GM12878 (cell line): ENCODE data around the gene PTPRN2.

Experiments
- ETV6 ChIP-seq, 2 experiments: fragments of 450-650 bp in 1 of 2; IDR thresholded peaks in 1 of 2; conservative IDR thresholded peaks in 1 of 2; 2 replicates each; pipeline ENCODE4 v1.6.1; 2014; ENCODE audit warnings: antibody characterized with exemption in 1 of 2, borderline replicate concordance in 1 of 2, low read depth in 1 of 2, mild to moderate bottlenecking in 1 of 2, moderate library complexity in 1 of 2
- HCFC1 ChIP-seq: fragments of 150-350 bp; IDR thresholded peaks from 2 replicates; pipeline ENCODE4 v1.6.1; 2014; ENCODE audit warnings: low read length
- MAX ChIP-seq: IDR thresholded peaks from 2 replicates; pipeline ENCODE4 v1.6.1; 2012; ENCODE audit warnings: low read depth, low read length, improper control_type of control experiment
- NFYB ChIP-seq: IDR thresholded peaks from 2 replicates; pipeline ENCODE4 v1.6.1; 2011; ENCODE audit warnings: low read depth, mild to moderate bottlenecking, low read length, improper control_type of control experiment, moderate library complexity; ENCODE audit not compliant: insufficient read depth
- POLR2A ChIP-seq: IDR thresholded peaks from 2 replicates; pipeline ENCODE4 v1.6.1; 2011; ENCODE audit warnings: low read depth, mild to moderate bottlenecking, low read length
- SMC3 ChIP-seq: IDR thresholded peaks from 2 replicates; pipeline ENCODE4 v1.6.1; 2011; ENCODE audit warnings: low read length, improper control_type of control experiment, borderline replicate concordance
- SPI1 ChIP-seq: IDR thresholded peaks from 2 replicates; pipeline ENCODE4 v1.6.1; 2011; ENCODE audit warnings: low read depth, mild to moderate bottlenecking, low read length, moderate library complexity, borderline replicate concordance; ENCODE audit not compliant: insufficient read depth
- SREBF2 ChIP-seq: IDR thresholded peaks from 2 replicates; pipeline ENCODE4 v1.6.1; 2012; ENCODE audit warnings: mild to moderate bottlenecking, low read length
- STAT1 ChIP-seq: fragments of 450-650 bp; conservative IDR thresholded peaks from 2 replicates; pipeline ENCODE4 v1.6.1; 2014; ENCODE audit warnings: antibody characterized with exemption, mild to moderate bottlenecking
- TCF12 ChIP-seq: IDR thresholded peaks from 2 replicates; pipeline ENCODE4 v1.6.1; 2011; ENCODE audit warnings: low read depth, mild to moderate bottlenecking, low read length
- ZBTB11 ChIP-seq: fragments of 450-650 bp; formaldehyde crosslinking; IDR thresholded peaks from 2 replicates; pipeline ENCODE4 v1.5.0; 2022; ENCODE audit warnings: mild to moderate bottlenecking, missing genetic modification characterization
- ZZZ3 ChIP-seq: IDR thresholded peaks from 2 replicates; pipeline ENCODE4 v1.6.1; 2011; ENCODE audit warnings: low read depth; ENCODE audit not compliant: control insufficient read depth, insufficient read length
- TF ChIP-seq, protein P1 (sequence below), 3 experiments: IDR thresholded peaks in 2 of 3; conservative IDR thresholded peaks in 1 of 3; 2 replicates each; pipeline ENCODE4 v1.5.1; 2011; ENCODE audit warnings: low read depth in 3 of 3, low read length in 3 of 3, mild to moderate bottlenecking in 3 of 3, control low read depth in 2 of 3, moderate library complexity in 2 of 3, inconsistent platforms in 1 of 3, mixed read lengths in 1 of 3; ENCODE audit not compliant: control insufficient read depth in 2 of 3, insufficient read depth in 1 of 3; ENCODE audit errors: extremely low read depth in 1 of 3

DNA sequence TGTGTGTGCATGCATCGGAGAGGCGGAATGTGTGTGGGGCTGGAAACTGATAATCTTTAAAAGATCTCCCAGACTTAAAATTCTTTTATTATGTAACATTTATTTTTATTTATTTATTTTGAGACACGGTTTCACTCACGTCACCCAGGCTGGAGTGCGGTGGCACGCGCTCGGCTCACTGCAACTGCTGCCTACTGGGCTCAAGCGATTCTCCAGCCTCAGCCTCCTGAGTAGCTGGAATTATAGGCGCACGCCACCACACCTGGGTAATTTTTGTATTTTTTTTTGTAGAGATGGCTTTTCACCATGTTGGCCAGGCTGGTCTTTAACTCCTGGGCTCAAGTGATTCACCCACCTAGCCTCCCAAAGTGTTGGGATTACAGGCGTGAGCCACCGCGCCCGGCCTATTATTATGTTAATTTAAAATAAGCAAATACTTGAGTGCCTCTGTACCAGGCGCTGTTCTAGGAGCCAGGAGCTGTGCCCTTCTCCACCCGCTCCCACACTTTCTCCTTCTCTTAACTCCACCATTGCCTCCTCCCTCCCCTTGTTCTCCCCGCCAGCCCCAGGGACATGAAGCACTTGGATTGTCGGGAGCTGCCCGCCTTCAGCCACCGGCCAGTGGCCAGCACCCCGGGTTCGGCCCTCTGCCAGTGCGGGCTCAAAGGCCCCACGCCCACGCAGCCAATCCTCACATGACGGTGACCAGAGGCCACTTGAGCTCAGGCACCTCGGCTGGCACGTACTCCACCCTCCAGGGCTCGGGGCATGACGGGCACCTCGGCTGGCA, 1087.3 kb downstream of the PTPRN2 start:
- TF ChIP-seq SREBF2: no peak
- no peak for TF ChIP-seq TCF12
- TF ChIP-seq SMC3: no peak
- no peak for TF ChIP-seq NFYB
- TF ChIP-seq ZBTB11 (CRISPR knock-in tag): no peak
- TF ChIP-seq SPI1: no peak
- TF ChIP-seq, protein P1, sequence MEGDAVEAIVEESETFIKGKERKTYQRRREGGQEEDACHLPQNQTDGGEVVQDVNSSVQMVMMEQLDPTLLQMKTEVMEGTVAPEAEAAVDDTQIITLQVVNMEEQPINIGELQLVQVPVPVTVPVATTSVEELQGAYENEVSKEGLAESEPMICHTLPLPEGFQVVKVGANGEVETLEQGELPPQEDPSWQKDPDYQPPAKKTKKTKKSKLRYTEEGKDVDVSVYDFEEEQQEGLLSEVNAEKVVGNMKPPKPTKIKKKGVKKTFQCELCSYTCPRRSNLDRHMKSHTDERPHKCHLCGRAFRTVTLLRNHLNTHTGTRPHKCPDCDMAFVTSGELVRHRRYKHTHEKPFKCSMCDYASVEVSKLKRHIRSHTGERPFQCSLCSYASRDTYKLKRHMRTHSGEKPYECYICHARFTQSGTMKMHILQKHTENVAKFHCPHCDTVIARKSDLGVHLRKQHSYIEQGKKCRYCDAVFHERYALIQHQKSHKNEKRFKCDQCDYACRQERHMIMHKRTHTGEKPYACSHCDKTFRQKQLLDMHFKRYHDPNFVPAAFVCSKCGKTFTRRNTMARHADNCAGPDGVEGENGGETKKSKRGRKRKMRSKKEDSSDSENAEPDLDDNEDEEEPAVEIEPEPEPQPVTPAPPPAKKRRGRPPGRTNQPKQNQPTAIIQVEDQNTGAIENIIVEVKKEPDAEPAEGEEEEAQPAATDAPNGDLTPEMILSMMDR (IDR thresholded peaks at IDR 0.05 in 2 of 3, conservative IDR thresholded peaks at IDR 0.05 in 1 of 3; ENCODE audit: control insufficient read depth in 2 of 3, extremely low read depth in 1 of 3, insufficient read depth in 1 of 3, low read depth in 3 of 3, low read length in 3 of 3): no peak
- TF ChIP-seq MAX: no peak
- no peak for TF ChIP-seq ZZZ3
- TF ChIP-seq STAT1: no peak
- no peak for TF ChIP-seq HCFC1
- TF ChIP-seq POLR2A: no peak
- no peak for TF ChIP-seq ETV6 (conservative IDR thresholded peaks at IDR 0.05 in 1 of 2, IDR thresholded peaks at IDR 0.05 in 1 of 2; ENCODE audit: borderline replicate concordance in 1 of 2, low read depth in 1 of 2)
